ENCODE data around the gene PLK3. TPM values are rescaled to one million over a fixed set of nuclear protein-coding genes. Genes with fewer than 3 reads are reported as not detected.

PLK3 gene
- polyA plus RNA-seq, 1 experiment: 45.9 TPM

GRCh38 chr1:44817771-44818495, 17.8 kb downstream of the PLK3 start:
- TF ChIP-seq CTCF (IDR thresholded peaks at IDR 0.05; ENCODE audit: insufficient read depth, low read depth, low read length): no peak
- Histone ChIP-seq H3K4me3 (ENCODE audit: low read depth, low read length) (no peak overlapping the region), H3K27me3 (ENCODE audit: control insufficient read depth, insufficient read depth, low read length) (no peaks in the 10 kb centered on the region), H3K36me3 (ENCODE audit: control insufficient read depth, insufficient read depth, low read length) (peaks cover 11% of the 10 kb centered on the region)
- CTCF ChIA-PET: interaction anchor here (1.5 to 2.0 kb wide), 3 partner anchors 9 to 27 kb away, joined by 5 to 17 read pairs (median 6); partner anchors contain the start of genes BTBD19 and PLK3
- POLR2A ChIA-PET: no interaction called here
- DNase-seq (ENCODE audit: low read depth): no peak

- Histone ChIP-seq H3K36me3 (ENCODE audit: control insufficient read depth, insufficient read depth, low read length) (peaks cover 7% of the 10 kb centered on the region), H3K27me3 (ENCODE audit: control insufficient read depth, insufficient read depth, low read length) (no peaks in the 10 kb centered on the region), H3K4me3 (ENCODE audit: low read depth, low read length) (peak overlapping the region; percentile 15)
- ChIA-PET POLR2A (interaction anchor here (0.7 to 1.4 kb wide), 6 partner anchors 9 to 703 kb away, joined by 3 to 12 read pairs (median 4); partner anchors contain the start of genes BTBD19, DYNLT4 and PLK3), CTCF (interaction anchor here (0.6 to 2.0 kb wide), 8 partner anchors 8 to 114 kb away, joined by 3 to 17 read pairs (median 6); partner anchors contain the start of genes BTBD19 and PLK3)
- no peak for TF ChIP-seq CTCF (IDR thresholded peaks at IDR 0.05; ENCODE audit: insufficient read depth, low read depth, low read length)
- DNase-seq (ENCODE audit: low read depth): no peak
These were observed 19.0 kb downstream of the PLK3 start for GRCh38 chr1:44819196-44819607.

GRCh38 chr1:44819608-44820327, 19.6 kb downstream of the PLK3 start:
- peak; percentile 79 for DNase-seq (ENCODE audit: low read depth)
- CTCF ChIA-PET: interaction anchor here (0.6 to 4.1 kb wide), 11 partner anchors 9 to 167 kb away, joined by 3 to 23 read pairs (median 6); partner anchors contain the start of genes BTBD19 and PLK3
- peak overlapping the region; percentile 38 for H3K4me3 ChIP-seq (ENCODE audit: low read depth, low read length)

GRCh38 chr1:44820328-44821239, 20.4 kb downstream of the PLK3 start:
- no peak for DNase-seq (ENCODE audit: low read depth)
- ChIA-PET CTCF (interaction anchor here (0.6 to 4.1 kb wide), 10 partner anchors 14 to 483 kb away, joined by 3 to 23 read pairs (median 4); partner anchors contain the start of gene PLK3), POLR2A (interaction anchor here (1.4 kb wide), 1 partner anchor 20 kb away, joined by 12 read pairs; the partner anchor contains the start of gene PLK3)
- Histone ChIP-seq H3K36me3 (ENCODE audit: control insufficient read depth, insufficient read depth, low read length) (peaks cover 2% of the 10 kb centered on the region), H3K27me3 (ENCODE audit: control insufficient read depth, insufficient read depth, low read length) (no peaks in the 10 kb centered on the region), H3K4me3 (ENCODE audit: low read depth, low read length) (peak overlapping the region; percentile 38)
- no peak for TF ChIP-seq CTCF (IDR thresholded peaks at IDR 0.05; ENCODE audit: insufficient read depth, low read depth, low read length)

More at GRCh38 chr1:44819608-44820327, 19.6 kb downstream of the PLK3 start:
- peaks cover 5% of the 10 kb centered on the region for H3K36me3 ChIP-seq (ENCODE audit: control insufficient read depth, insufficient read depth, low read length)
- H3K27me3 ChIP-seq (ENCODE audit: control insufficient read depth, insufficient read depth, low read length): no peaks in the 10 kb centered on the region
- TF ChIP-seq CTCF (IDR thresholded peaks at IDR 0.05; ENCODE audit: insufficient read depth, low read depth, low read length): no peak
- POLR2A ChIA-PET: interaction anchor here (0.7 to 1.4 kb wide), 6 partner anchors 8 to 702 kb away, joined by 3 to 12 read pairs (median 4); partner anchors contain the start of genes BTBD19, DYNLT4 and PLK3
